Fibroblast of mammary gland (primary cell): ENCODE measurements around the gene CINP.

Source experiments
- DNase-seq: peaks from one replicate; pipeline ENCODE4 v3.0.0-alpha.2; 2010; ENCODE audit warnings: low read depth
- H3K4me3 ChIP-seq: 2 replicates; pipeline ENCODE4 v1.5.1; 2011; ENCODE audit warnings: low read depth, mild to moderate bottlenecking, low read length, moderate library complexity; ENCODE audit not compliant: control insufficient read depth
- CTCF ChIP-seq: conservative IDR thresholded peaks from 2 replicates; pipeline ENCODE4 v1.5.1; 2011; ENCODE audit warnings: low read depth, low read length, inconsistent platforms; ENCODE audit not compliant: control insufficient read depth, insufficient read depth

The CINP gene

GRCh38 chr14:102362545-102363181 lies at the start of gene CINP, which contains the start of gene TECPR2:
Gene CINP, minus strand, starts transcription at chr14:102362890. Its CDS starts 39 bp downstream, at chr14:102362851.
Gene TECPR2, plus strand, starts transcription at chr14:102362941. Its CDS starts 13,781 bp downstream, at chr14:102376722.
- TF ChIP-seq CTCF: no peak
- H3K4me3 ChIP-seq: peak within 1 kb of the TSS; percentile 95
- DNase-seq: peak; percentile 92

GRCh38 chr14:102408724-102409123 lies 46.0 kb upstream of the CINP start:
- TF ChIP-seq CTCF: no peak
- no peak for DNase-seq
- H3K4me3 ChIP-seq: no peak overlapping the region

- no peak for TF ChIP-seq CTCF
- H3K4me3 ChIP-seq: no peak overlapping the region
These were observed 44.6 kb upstream of the CINP start for GRCh38 chr14:102407258-102407657.

GRCh38 chr14:102403028-102403427 lies 40.3 kb upstream of the CINP start:
- TF ChIP-seq CTCF: no peak
- H3K4me3 ChIP-seq: no peak overlapping the region
- no peak for DNase-seq

More at GRCh38 chr14:102407258-102407657, 44.6 kb upstream of the CINP start:
- DNase-seq: no peak

DNA sequence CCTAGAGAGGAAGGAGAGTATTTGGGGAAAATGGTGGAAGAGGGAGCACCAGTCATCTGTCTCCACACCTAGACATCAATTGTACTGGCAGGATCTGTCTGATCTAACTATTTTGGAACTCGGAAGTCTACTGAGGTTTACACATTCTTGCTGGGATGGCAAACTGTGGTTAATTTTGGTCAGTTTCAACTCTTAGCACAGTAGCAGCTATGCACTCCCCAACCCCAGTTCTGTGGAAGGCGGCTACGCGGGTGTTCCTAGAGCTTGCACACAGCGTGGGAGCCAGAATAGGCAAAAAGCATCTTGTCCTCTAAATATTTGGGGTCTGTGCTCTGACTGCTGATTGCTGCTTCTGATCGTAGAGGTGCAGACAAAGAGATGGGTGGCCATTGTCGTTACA lies 33.8 kb upstream of the CINP start:
- H3K4me3 ChIP-seq: no peak overlapping the region
- no peak for DNase-seq
- TF ChIP-seq CTCF: no peak

DNA sequence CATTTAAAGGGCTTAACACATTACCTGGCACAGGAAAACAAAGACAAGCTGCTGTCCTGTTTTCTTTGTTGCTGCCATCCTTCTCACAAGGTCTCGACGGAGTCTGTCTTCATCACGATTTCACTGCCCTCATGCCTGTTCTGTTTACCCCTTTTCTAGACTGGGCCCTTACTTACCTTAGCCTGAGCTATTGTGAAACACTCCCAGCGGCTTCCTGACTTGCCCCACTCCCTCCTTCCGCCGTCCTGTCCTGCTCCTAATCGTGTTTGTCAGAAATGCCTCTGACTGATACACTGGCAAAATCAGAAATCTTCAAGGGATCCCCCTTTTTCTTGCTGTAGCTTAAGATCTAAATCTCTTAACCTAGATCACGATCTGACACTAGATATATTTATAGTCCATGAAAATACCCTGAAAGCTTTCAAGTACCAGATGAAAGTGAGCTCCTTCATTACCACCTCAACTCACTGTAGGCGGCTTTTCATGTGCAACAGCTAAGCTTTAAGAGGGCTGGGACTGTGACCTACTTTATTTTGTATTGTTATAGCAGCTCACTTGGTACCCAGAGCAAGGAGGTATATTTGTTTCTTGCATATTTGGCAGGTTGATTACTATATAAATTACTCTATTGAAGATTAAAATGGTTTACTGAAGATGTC lies 32.2 kb upstream of the CINP start:
- TF ChIP-seq CTCF: no peak
- H3K4me3 ChIP-seq: no peak overlapping the region
- DNase-seq: no peak
